ENCODE measurements around the gene TIMELESS.

DNA sequence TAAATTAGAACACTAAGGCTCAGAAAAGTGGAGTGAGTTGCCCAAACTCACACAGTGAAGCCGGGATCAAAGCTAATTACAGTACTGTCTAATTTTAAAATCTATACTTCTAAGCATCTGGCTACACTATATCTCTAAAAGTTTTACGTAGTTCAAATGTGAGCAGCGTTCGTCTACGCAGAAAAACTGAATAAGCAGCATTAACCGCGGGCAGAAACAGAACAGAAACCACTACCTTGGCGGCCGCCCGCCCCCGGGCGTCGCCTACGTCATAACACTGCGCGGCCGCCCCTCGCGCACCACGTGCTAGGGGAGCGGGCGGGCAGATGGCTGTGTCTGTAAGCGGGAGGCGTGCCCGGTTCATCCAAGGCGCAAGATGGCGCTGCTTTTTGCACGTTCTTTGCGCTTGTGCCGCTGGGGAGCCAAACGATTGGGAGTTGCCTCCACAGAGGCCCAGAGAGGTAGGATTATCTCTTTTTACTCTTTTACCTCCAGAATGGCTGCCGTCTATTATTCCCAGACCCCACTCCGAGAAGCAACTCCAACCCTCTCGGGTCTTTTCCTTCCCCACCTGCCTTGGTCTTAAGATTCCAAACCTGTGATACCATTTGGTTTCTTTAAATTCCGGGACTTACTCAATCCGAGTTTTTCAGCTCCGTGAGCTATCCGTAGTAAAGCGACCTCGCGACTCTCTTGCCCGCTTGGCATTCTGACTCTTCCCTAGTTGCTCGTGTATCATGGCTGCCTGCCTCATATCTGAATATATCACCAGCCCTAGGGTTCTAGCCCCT, 19.2 kb upstream of the TIMELESS start, which contains the start of gene SPRYD4:
- peak; percentile 43 for TF ChIP-seq CTCF (IDR thresholded peaks at IDR 0.05; ENCODE audit: low read length)
- TF ChIP-seq EZH2 (optimal IDR thresholded peaks at IDR 0.05; ENCODE audit: low read depth, low read length) = no peak
